Activated CD4-positive, CD25-positive, alpha-beta regulatory T cell treated with anti-CD3 and anti-CD28 coated beads, Interleukin-2, amount 50 U/mL, for 24 hours (primary cell): ENCODE measurements around the gene TLE1.
"Not testable (repeated sequence)": the region's sequence is repeated elsewhere in the genome, so short reads cannot be mapped to it uniquely, and the experiment has no call there.

Source experiments
- ATAC-seq, 2 donors: fragments of 150-1000 bp; cut with Tn5 transposase; one replicate each; pipeline ENCODE4 v1.10.0; 2021; ENCODE audit warnings: mild to moderate bottlenecking in 1 of 2, moderate library complexity in 1 of 2

TLE1 gene

GRCh38 chr9:81599837-81600236 lies 89.5 kb downstream of the TLE1 start:
- no peak for ATAC-seq

- ATAC-seq = no peak
Measured at GRCh38 chr9:81598811-81599210, 90.5 kb downstream of the TLE1 start.

- ATAC-seq = no peak
Measured at GRCh38 chr9:81598123-81598497, 91.2 kb downstream of the TLE1 start.

GRCh38 chr9:81597419-81598122 lies 91.8 kb downstream of the TLE1 start:
- no peak for ATAC-seq

GRCh38 chr9:81596679-81597418 lies 92.5 kb downstream of the TLE1 start:
- ATAC-seq = no peak

- no peak for ATAC-seq
Measured at GRCh38 chr9:81595887-81596543, 93.3 kb downstream of the TLE1 start.

GRCh38 chr9:81595293-81595692 lies 94.1 kb downstream of the TLE1 start:
- ATAC-seq = not testable (repeated sequence)

- no peak for ATAC-seq
Measured at GRCh38 chr9:81594415-81594814, 94.9 kb downstream of the TLE1 start.

- no peak for ATAC-seq
Measured at GRCh38 chr9:81592887-81593266, 96.5 kb downstream of the TLE1 start.

- ATAC-seq = no peak
Measured at GRCh38 chr9:81591791-81592190, 97.6 kb downstream of the TLE1 start.

GRCh38 chr9:81590688-81591087 lies 98.7 kb downstream of the TLE1 start:
- ATAC-seq = no peak

- ATAC-seq = no peak
Measured at GRCh38 chr9:81589819-81590218, 99.5 kb downstream of the TLE1 start.

- ATAC-seq = no peak
Measured at GRCh38 chr9:81589392-81589791, 100.0 kb downstream of the TLE1 start.

GRCh38 chr9:81588148-81588871 lies 101.0 kb downstream of the TLE1 start:
- ATAC-seq = no peak

- ATAC-seq = no peak
Measured at GRCh38 chr9:81586786-81587185, 102.6 kb downstream of the TLE1 start.

GRCh38 chr9:81585191-81585763 lies 104.1 kb downstream of the TLE1 start:
- ATAC-seq = no peak

GRCh38 chr9:81584099-81584498 lies 105.2 kb downstream of the TLE1 start:
- ATAC-seq = no peak

- no peak for ATAC-seq
Measured at GRCh38 chr9:81581986-81582385, 107.4 kb downstream of the TLE1 start.

- ATAC-seq = no peak
Measured at GRCh38 chr9:81579381-81579780, 110.0 kb downstream of the TLE1 start.

- no peak for ATAC-seq
Measured at GRCh38 chr9:81578606-81579005, 110.7 kb downstream of the TLE1 start.

- no peak for ATAC-seq
Measured at GRCh38 chr9:81575956-81576355, 113.4 kb downstream of the TLE1 start.

- no peak for ATAC-seq
Measured at GRCh38 chr9:81574405-81574804, 114.9 kb downstream of the TLE1 start.
